Right cardiac atrium (tissue), 5 donors: ENCODE measurements around the gene SRM. TPM values are rescaled to one million over a fixed set of nuclear protein-coding genes. Genes with fewer than 3 reads are reported as not detected.
"Not testable (repeated sequence)": the region's sequence is repeated elsewhere in the genome, so short reads cannot be mapped to it uniquely, and the experiment has no call there.

ENCODE experiments used
- ATAC-seq, 2 donors: fragments of 200-7000 bp; cut with Tn5 transposase; one replicate each; pipeline versions ENCODE4 v1.8.0 to v1.9.1; 2020; ENCODE audit warnings: moderate library complexity in 2 of 2, mild to moderate bottlenecking in 1 of 2
- DNase-seq, 3 donors: peaks; one replicate each; pipeline ENCODE4 v3.0.0-alpha.2; 2020
- H3K27ac ChIP-seq: one replicate; pipeline ENCODE4 v1.5.1; 2013; ENCODE audit warnings: mild to moderate bottlenecking, low read length, control low read depth, moderate library complexity
- H3K27me3 ChIP-seq: one replicate; pipeline ENCODE4 v1.6.1; 2013; ENCODE audit not compliant: control insufficient read depth, insufficient read depth
- H3K4me1 ChIP-seq: one replicate; pipeline ENCODE4 v1.6.1; 2013; ENCODE audit warnings: low read length; ENCODE audit not compliant: control insufficient read depth, insufficient read depth
- H3K4me3 ChIP-seq: one replicate; pipeline ENCODE4 v1.5.1; 2013; ENCODE audit warnings: low read length, control low read depth
- H3K9me3 ChIP-seq: one replicate; pipeline ENCODE4 v1.6.1; 2013; ENCODE audit warnings: low read length; ENCODE audit not compliant: control insufficient read depth
- WGBS: extraction: QIAGEN DNeasy Blood & Tissue Kit; methylation state at CpG from one replicate; pipeline ENCODE4 v1.1.7; 2013; 5-methylcytosine and 5-hydroxymethylcytosine counted together
- intact Hi-C, 4 donors: fragments of 100-400 bp; cut with DNase I; formaldehyde crosslinking; loops; one replicate each; pipeline versions ENCODE4 v1.11.0 to v1.14.0; 2022 to 2023
- polyA plus RNA-seq: library from polyadenylated mRNA; stranded (reverse); fragments of 200-250 nt; gene quantifications from one replicate; pipeline ENCODE4 v1.2.3, GENCODE V29; 2013
- total RNA-seq, 4 donors: library from RNA; stranded (reverse); fragmentation: NEBNext Ultra II Directional; extraction: Animal tissue kit (Norgen Biotek cat#: 25700); gene quantifications; one replicate each; pipeline ENCODE4 v1.2.1, GENCODE V29; 2021
- donor health status: healthy with polysubstance abuse.
- donor health status: DM: no; HTN: yes; CAD: no.
- donor health status: DM: no; HTN: no; CAD: no.
- donor health status: DM: no; HTN: yes; CAD: no; lungs with severe emphysema.
- donor health status: DM: yes; HTN: yes; CAD: no.

Gene SRM
- total and polyA plus RNA-seq, 5 donors, result 43.6 to 72.6 (median 62.2) TPM

- 55% methylated on average over 10 of the region's 10 CpGs for WGBS
- DNase-seq, result peak in 1 of 3 donors; percentile 64
- intact Hi-C loops, result no loop called here
- Histone ChIP-seq H3K9me3 (no peaks in the 10 kb centered on the region), H3K4me3 (no peak overlapping the region), H3K27ac (no peak overlapping the region), H3K27me3 (no peaks in the 10 kb centered on the region), H3K4me1 (no peaks in the 10 kb centered on the region)
- ATAC-seq, result peak; percentile 56 to 60
Observed at GRCh38 chr1:11053758-11054137, 6.1 kb downstream of the SRM start.

- Histone ChIP-seq H3K4me3 (no peak overlapping the region), H3K27me3 (no peaks in the 10 kb centered on the region), H3K27ac (no peak overlapping the region), H3K9me3 (no peaks in the 10 kb centered on the region), H3K4me1 (no peaks in the 10 kb centered on the region)
- intact Hi-C loops, result no loop called here
- peak; percentile 8 to 37 for ATAC-seq
- DNase-seq, result no peak
- 23% methylated on average over 29 of the region's 29 CpGs for WGBS
Observed at GRCh38 chr1:11052839-11053757, 6.7 kb downstream of the SRM start.

- H3K27ac ChIP-seq, result no peak overlapping the region
- no peaks in the 10 kb centered on the region for H3K9me3 ChIP-seq
- H3K4me1 ChIP-seq, result no peaks in the 10 kb centered on the region
- no peak overlapping the region for H3K4me3 ChIP-seq
- DNase-seq (no peak), ATAC-seq (no peak)
- H3K27me3 ChIP-seq, result no peaks in the 10 kb centered on the region
- intact Hi-C loops, result no loop called here
- WGBS, result 53% methylated on average over 19 of the region's 19 CpGs
Observed at GRCh38 chr1:11051781-11052511, 7.9 kb downstream of the SRM start.

- intact Hi-C loops, H3K4me1 ChIP-seq, H3K4me3 ChIP-seq, H3K9me3 ChIP-seq, ATAC-seq, H3K27ac ChIP-seq, H3K27me3 ChIP-seq, DNase-seq: not testable (repeated sequence)
- 92% methylated on average over 10 of the region's 10 CpGs for WGBS
Observed at GRCh38 chr1:11051121-11051520, 8.7 kb downstream of the SRM start.

- WGBS, result 92% methylated on average over 28 of the region's 28 CpGs
- DNase-seq, result peak in 1 of 3 donors; percentile 45
- Histone ChIP-seq H3K9me3 (no peaks in the 10 kb centered on the region), H3K27me3 (no peaks in the 10 kb centered on the region), H3K4me1 (no peaks in the 10 kb centered on the region), H3K4me3 (no peak within 1 kb of the TSS), H3K27ac (no peak within 1 kb of the TSS)
- peak; percentile 22 to 34 for ATAC-seq
- intact Hi-C loops, result loop anchor here in 1 of 4 donors (10.0 kb wide), 1 partner anchor 598 kb away; no protein-coding TSS in a partner anchor
Observed at GRCh38 chr1:11046625-11047365, 13.0 kb downstream of the SRM start, which contains the start of gene MASP2. Gene MASP2, minus strand, starts transcription at chr1:11047239. Its CDS starts 32 bp downstream, at chr1:11047207.

- Histone ChIP-seq H3K4me3 (no peak overlapping the region), H3K9me3 (no peaks in the 10 kb centered on the region), H3K27me3 (no peaks in the 10 kb centered on the region), H3K4me1 (no peaks in the 10 kb centered on the region), H3K27ac (no peak overlapping the region)
- intact Hi-C loops, result loop anchor here in 1 of 4 donors (10.0 kb wide), 1 partner anchor 599 kb away; no protein-coding TSS in a partner anchor
- no peak for ATAC-seq
- DNase-seq, result peak in 1 of 3 donors; percentile 50
- WGBS, result 84% methylated on average over 8 of the region's 8 CpGs
Observed at GRCh38 chr1:11046270-11046566, 13.6 kb downstream of the SRM start.

GRCh38 chr1:11045428-11046269 lies 14.2 kb downstream of the SRM start:
- no peak overlapping the region for H3K27ac ChIP-seq
- intact Hi-C loops, result loop anchor here in 1 of 4 donors (10.0 kb wide), 1 partner anchor 599 kb away; no protein-coding TSS in a partner anchor
- H3K4me1 ChIP-seq, result no peaks in the 10 kb centered on the region
- no peaks in the 10 kb centered on the region for H3K27me3 ChIP-seq
- no peaks in the 10 kb centered on the region for H3K9me3 ChIP-seq
- ATAC-seq (peak in 1 of 2 donors; percentile 30), DNase-seq (peak in 1 of 3 donors; percentile 50)
- 50% methylated on average over 32 of the region's 32 CpGs for WGBS
- H3K4me3 ChIP-seq, result no peak overlapping the region

- DNase-seq (peak in 1 of 3 donors; percentile 46), ATAC-seq (no peak)
- intact Hi-C loops, result loop anchor here in 2 of 4 donors (5.0 to 10.0 kb wide), 2 partner anchors 597 to 600 kb away; no protein-coding TSS in a partner anchor
- Histone ChIP-seq H3K9me3 (no peaks in the 10 kb centered on the region), H3K4me1 (no peaks in the 10 kb centered on the region), H3K27ac (no peak overlapping the region), H3K4me3 (no peak overlapping the region), H3K27me3 (no peaks in the 10 kb centered on the region)
- WGBS, result 80% methylated on average over 16 of the region's 16 CpGs
Observed at GRCh38 chr1:11044849-11045427, 14.9 kb downstream of the SRM start.

- WGBS, result 74% methylated on average over 16 of the region's 16 CpGs
- no peak overlapping the region for H3K4me3 ChIP-seq
- intact Hi-C loops, result loop anchor here in 2 of 4 donors (5.0 to 10.0 kb wide), 2 partner anchors 598 to 601 kb away; no protein-coding TSS in a partner anchor
- no peak overlapping the region for H3K27ac ChIP-seq
- no peaks in the 10 kb centered on the region for H3K27me3 ChIP-seq
- ATAC-seq (no peak), DNase-seq (no peak)
- no peaks in the 10 kb centered on the region for H3K4me1 ChIP-seq
- no peaks in the 10 kb centered on the region for H3K9me3 ChIP-seq
Observed at GRCh38 chr1:11044086-11044848, 15.6 kb downstream of the SRM start.
